Right lobe of liver (tissue), 6 donors: ENCODE data around the gene MAP1LC3B. TPM values are rescaled to one million over a fixed set of nuclear protein-coding genes. Genes with fewer than 3 reads are reported as not detected.
A peak's percentile ranks its signal among the peaks of the same experiment; 100 is the strongest.

Experiments
- ATAC-seq, 4 donors: fragments of 200-7000 bp; cut with Tn5 transposase; one replicate each; pipeline ENCODE4 v1.9.1; 2020; ENCODE audit warnings: mild to moderate bottlenecking in 4 of 4, moderate library complexity in 4 of 4
- DNase-seq, 3 donors: peaks; one replicate each; pipeline ENCODE4 v3.0.0-alpha.2; 2020
- H3K27ac ChIP-seq, 3 donors: fragments of 200-600 bp; one replicate each; pipeline ENCODE4 v1.8.0; 2022
- H3K27me3 ChIP-seq, 2 donors: fragments of 200-600 bp; one replicate each; pipeline ENCODE4 v1.8.0; 2022
- H3K36me3 ChIP-seq, 4 donors: fragments of 200-600 bp; sonication (generic) in 1 of 4; one replicate each; pipeline versions ENCODE4 v1.5.1 to v1.8.0; 2017 to 2022; ENCODE audit warnings: control low read depth in 1 of 4
- H3K4me1 ChIP-seq, 4 donors: fragments of 200-600 bp; sonication (generic) in 1 of 4; one replicate each; pipeline versions ENCODE4 v1.5.1 to v1.8.0; 2017 to 2022; ENCODE audit warnings: control low read depth in 1 of 4
- H3K4me3 ChIP-seq, 3 donors: fragments of 200-600 bp; one replicate each; pipeline ENCODE4 v1.8.0; 2022
- H3K9me3 ChIP-seq, 4 donors: fragments of 200-600 bp; sonication (generic) in 1 of 4; one replicate each; pipeline versions ENCODE4 v1.5.1 to v1.8.0; 2017 to 2022; ENCODE audit warnings: control low read depth in 1 of 4
- POLR2A ChIP-seq: fragments of 450-650 bp; IDR thresholded peaks from one replicate; pipeline ENCODE4 v1.6.1; 2017; ENCODE audit warnings: antibody characterized with exemption, mild to moderate bottlenecking
- WGBS: methylation state at CpG from one replicate; pipeline ENCODE4 v1.1.6; 2018; ENCODE audit warnings: low coverage, low lambda C conversion rate; ENCODE audit not compliant: insufficient coverage; ENCODE audit errors: missing lambda C conversion rate; 5-methylcytosine and 5-hydroxymethylcytosine counted together
- intact Hi-C, 2 donors: fragments of 100-400 bp; cut with DNase I; formaldehyde crosslinking; loops; one replicate each; pipeline versions ENCODE4 v1.11.2 to v1.14.1; 2022
- total RNA-seq, 6 experiments: library from RNA; depleted of rRNA in 2 of 6; stranded (reverse); fragments of >200 nt in 2 of 6; fragmentation: NEBNext Ultra II Directional in 3 of 6; extraction: Animal tissue kit (Norgen Biotek cat#: 25700) in 3 of 6; gene quantifications; one replicate each; pipeline versions ENCODE4 v1.1.0 to v1.2.4, GENCODE V29; 2016 to 2023
- TF ChIP-seq, protein P1 (sequence below), 4 donors: fragments of 200-600 bp in 3 of 4; fragments of 450-650 bp in 1 of 4; IDR thresholded peaks; one replicate each; pipeline versions ENCODE4 v1.5.1 to v1.8.0; 2016 to 2022; ENCODE audit warnings: antibody characterized with exemption in 4 of 4, mild to moderate bottlenecking in 2 of 4
- donor health status: DM: no; HTN: yes; CAD: no.
- donor health status: DM: no; HTN: no; CAD: no.
- donor health status: DM: no; HTN: no; CAD: no.
- donor health status: DM: no; HTN: yes; CAD: no.
- donor health status: DM: no; HTN: yes; CAD: no.

The MAP1LC3B gene
- total RNA-seq, 6 experiments from 2014 or later, result 16.5 to 48.8 (median 25.6) TPM

DNA sequence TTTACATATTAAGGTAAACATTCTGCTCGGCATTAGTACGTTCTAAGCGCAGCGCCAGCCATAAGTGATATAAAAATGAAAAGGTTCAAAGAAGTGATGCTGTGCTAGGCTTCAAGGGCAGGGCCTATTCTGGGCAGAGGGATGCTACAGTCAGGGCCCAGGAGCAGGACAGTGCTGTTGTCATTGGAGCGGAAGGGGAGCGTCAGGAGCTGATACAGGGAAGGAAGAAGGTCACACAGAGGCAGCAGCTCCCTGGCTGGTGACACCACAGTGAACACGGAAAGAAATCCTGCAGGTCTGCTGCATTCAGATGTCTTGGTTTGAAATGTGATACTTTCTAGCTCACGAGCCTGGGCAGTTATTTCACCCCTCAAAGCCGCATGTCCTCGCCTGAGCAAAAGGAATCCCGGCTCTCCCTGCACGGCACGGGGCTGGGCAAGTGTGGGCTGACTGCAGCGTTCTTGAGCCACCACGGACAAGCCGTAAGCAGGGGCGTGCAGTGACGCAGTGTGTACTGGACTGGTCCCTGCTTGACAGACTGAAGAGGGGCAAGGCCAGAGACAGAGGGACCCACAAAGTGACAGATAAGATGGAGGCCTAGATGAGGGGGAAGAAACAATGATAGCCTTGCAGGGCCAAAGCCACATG lies 59.6 kb downstream of the MAP1LC3B start:
- 82% methylated on average over 14 of the region's 18 CpGs for WGBS
- H3K36me3 ChIP-seq, result peaks cover 0 to 32% (median 16%) of the 10 kb centered on the region in 4 donors
- peak; percentile 39 to 70 (median 50) for ATAC-seq

DNA sequence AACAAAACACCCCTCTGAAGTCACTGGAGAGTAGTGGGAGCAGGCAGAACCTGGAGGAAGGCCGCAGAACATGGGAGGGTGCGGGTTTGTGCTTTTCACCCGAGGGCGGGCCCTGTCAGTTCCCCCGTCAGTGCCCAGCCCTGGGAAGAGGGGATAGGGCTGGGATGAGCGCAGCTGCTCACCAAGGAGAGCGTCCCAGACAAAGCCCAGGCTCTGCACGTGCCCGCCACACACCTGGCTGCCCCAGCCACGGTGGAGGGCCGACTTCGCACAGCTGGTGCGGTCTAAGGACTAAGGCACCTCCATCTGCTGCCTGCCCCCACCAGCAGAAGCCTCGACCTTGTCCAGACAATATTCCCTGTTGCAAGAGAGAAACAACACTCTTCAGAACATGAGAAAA lies 61.2 kb downstream of the MAP1LC3B start:
- Histone ChIP-seq H3K27me3 (no peaks in the 10 kb centered on the region), H3K36me3 (peaks cover 0 to 29% (median 11%) of the 10 kb centered on the region in 4 donors), H3K4me1 (peaks cover 0 to 20% (median 9%) of the 10 kb centered on the region in 4 donors), H3K4me3 (no peak overlapping the region), H3K9me3 (no peaks in the 10 kb centered on the region), H3K27ac (no peak overlapping the region)
- no CpG with 5 or more reads among the region's 14 CpGs for WGBS
- no peak for TF ChIP-seq POLR2A
- TF ChIP-seq, protein P1, sequence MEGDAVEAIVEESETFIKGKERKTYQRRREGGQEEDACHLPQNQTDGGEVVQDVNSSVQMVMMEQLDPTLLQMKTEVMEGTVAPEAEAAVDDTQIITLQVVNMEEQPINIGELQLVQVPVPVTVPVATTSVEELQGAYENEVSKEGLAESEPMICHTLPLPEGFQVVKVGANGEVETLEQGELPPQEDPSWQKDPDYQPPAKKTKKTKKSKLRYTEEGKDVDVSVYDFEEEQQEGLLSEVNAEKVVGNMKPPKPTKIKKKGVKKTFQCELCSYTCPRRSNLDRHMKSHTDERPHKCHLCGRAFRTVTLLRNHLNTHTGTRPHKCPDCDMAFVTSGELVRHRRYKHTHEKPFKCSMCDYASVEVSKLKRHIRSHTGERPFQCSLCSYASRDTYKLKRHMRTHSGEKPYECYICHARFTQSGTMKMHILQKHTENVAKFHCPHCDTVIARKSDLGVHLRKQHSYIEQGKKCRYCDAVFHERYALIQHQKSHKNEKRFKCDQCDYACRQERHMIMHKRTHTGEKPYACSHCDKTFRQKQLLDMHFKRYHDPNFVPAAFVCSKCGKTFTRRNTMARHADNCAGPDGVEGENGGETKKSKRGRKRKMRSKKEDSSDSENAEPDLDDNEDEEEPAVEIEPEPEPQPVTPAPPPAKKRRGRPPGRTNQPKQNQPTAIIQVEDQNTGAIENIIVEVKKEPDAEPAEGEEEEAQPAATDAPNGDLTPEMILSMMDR (IDR thresholded peaks at IDR 0.05), result no peak
- no peak for ATAC-seq
- no peak for DNase-seq
- intact Hi-C loops, result no loop called here

More for the DNA sequence above, 59.6 kb downstream of the MAP1LC3B start:
- no peaks in the 10 kb centered on the region for H3K27me3 ChIP-seq
- DNase-seq, result no peak
- no peaks in the 10 kb centered on the region for H3K9me3 ChIP-seq
- no peak overlapping the region for H3K27ac ChIP-seq
- intact Hi-C loops, result no loop called here
- no peak overlapping the region for H3K4me3 ChIP-seq
- no peak for TF ChIP-seq POLR2A
- TF ChIP-seq, protein P1 (IDR thresholded peaks at IDR 0.05), result no peak
- peaks cover 0 to 8% (median 1%) of the 10 kb centered on the region in 4 donors for H3K4me1 ChIP-seq

Other genes starting within 250 kb of the MAP1LC3B start
- gene C16orf95, start 74.9 kb upstream of the MAP1LC3B start, total RNA-seq, result 1 to 10 TPM; 1.7 to 5.5 (median 3.9) TPM
- gene FBXO31, start 8.6 kb upstream of the MAP1LC3B start, total RNA-seq, result 10 to 100 TPM; 20.6 to 56.9 (median 31.1) TPM
- gene ZCCHC14, start 100.7 kb downstream of the MAP1LC3B start, total RNA-seq, result 10 to 100 TPM; 12.6 to 26.5 (median 17.7) TPM
- gene JPH3, start 210.2 kb downstream of the MAP1LC3B start, total RNA-seq, result under 1 TPM in 2 of 6 experiments, not detected in 4; 0.07 to 0.12 TPM